HG03520 (cell line): ENCODE measurements around the gene HACL1.
"Not testable (repeated sequence)": the region's sequence is repeated elsewhere in the genome, so short reads cannot be mapped to it uniquely, and the experiment has no call there.

ENCODE experiments used
- ATAC-seq: cut with Tn5 transposase; IDR thresholded peaks from one replicate; pipeline ENCODE4 v1.9.1; 2021; ENCODE audit warnings: mild to moderate bottlenecking, moderate library complexity; ENCODE audit not compliant: unreplicated experiment

HACL1 gene

GRCh38 chr3:15585111-15585845 is 16.1 kb downstream of the HACL1 start:
- ATAC-seq: no peak

DNA sequence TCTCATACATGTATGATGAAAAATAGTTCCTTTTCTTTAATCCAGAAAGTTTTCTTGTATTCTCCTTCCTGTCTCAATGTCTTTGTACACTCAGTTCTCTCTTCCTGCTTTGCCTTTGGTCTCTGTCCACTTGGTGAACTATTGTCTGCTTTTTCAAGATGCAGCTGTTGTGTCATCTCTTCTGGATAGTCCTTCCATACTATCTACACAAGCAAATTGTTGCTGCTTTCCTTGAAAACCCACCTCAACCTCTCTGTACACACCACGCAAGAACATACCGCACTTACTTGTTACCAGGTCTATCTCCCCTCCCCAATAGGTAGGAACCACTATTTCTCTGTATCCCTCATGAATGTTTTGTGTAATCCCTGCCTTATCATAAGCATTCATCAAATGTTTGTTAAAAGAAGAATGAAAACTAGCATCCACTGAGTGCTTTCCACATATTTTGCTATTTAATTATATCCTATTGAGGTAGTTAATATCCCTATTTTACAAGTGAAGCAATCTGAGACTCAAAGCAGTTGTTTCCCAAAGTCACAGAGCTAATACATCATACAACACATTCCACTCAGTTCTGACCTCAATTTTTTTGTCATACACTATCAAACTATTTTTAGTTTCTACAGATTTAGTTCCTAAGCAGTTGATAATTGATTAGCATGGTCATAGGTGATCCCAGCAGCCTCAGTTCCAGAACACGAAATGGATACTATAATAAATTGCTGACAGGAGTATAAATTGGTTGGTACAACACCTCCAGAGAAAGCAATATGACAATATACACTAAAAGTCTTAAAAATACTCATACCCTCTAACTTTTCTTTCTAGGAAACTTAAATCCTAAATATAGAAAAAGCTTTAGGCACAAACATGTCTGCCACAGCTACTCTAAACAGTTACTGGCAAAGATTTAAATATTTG is 19.6 kb downstream of the HACL1 start:
- no peak for ATAC-seq

DNA sequence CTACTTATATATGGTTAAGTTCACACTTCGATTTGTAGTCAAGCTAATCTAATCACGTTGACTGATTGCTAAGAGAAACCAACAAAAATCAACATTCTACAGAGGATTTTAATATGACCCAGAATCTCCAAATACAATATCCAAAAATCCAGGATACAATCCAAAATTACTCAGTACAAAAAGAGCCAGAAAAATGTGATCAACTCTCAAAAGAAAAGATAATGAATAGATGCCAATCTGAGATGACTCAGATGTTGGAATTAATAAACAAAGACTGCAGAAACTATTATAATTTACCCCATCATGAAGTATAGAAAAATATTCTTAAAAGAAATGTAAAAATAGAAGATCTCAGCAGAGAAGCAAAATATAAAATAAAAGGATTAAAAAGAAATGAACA is 22.3 kb downstream of the HACL1 start:
- no peak for ATAC-seq

- no peak for ATAC-seq
Measured at GRCh38 chr3:15578289-15578867, 23.0 kb downstream of the HACL1 start.

DNA sequence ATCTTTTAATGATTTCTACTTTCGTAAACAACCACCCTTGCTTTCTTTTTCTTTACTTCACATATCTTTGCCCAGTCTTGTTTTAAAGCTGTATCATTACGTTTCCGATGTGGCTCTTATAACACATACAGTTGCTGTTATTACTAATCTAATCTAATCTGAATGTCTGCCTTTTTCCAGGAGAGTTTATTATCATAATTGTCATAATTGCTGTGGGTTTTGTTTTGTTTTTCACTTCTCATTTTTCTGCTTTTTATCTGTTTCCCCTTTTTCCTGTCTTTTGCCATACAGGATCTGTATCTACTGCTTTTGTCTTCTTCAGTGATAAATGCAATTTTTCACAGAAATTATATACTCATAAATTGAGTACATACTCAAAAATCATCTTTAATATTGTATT is 24.9 kb downstream of the HACL1 start:
- ATAC-seq: no peak

- no peak for ATAC-seq
Measured at GRCh38 chr3:15575446-15575845, 25.9 kb downstream of the HACL1 start.

DNA sequence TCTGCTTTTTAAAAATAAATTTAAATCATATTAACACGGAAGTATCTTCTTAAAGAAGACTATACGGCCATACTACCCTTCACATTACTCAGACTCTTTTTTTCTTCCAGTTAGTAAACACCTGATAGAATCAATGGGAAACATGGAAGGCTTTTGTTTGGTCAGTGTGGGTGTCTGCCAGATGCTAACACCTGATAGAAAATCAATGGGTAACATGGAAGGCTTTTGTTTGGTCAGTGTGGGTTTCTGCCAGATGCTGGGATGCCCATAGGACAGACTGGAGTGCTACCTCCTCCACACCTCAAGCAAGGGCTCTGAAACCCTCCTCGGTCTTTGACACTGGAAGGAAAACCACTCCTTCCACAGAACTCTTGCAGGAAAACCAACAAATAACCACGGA is 29.2 kb downstream of the HACL1 start:
- ATAC-seq: no peak

- no peak for ATAC-seq
Measured at GRCh38 chr3:15563190-15563589, 38.2 kb downstream of the HACL1 start.

DNA sequence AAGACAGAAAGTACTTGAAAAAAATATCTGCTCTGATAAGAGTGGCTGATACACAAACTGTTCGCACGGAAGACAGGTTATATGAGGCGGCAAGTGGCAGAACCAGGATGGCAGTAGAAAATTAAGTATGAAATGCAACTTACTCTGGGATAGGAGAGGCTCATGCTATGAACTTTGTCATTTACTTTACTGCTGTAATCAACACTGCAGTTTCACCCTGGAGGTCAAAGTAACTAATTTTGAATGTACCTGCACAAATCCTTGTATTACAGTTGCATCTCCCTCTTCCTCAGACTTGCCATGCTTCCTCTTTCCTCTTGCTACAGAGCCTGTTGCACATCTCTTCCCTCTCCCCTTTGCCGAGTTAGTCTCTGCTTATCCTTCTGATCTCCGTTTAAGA is 38.8 kb downstream of the HACL1 start:
- no peak for ATAC-seq

DNA sequence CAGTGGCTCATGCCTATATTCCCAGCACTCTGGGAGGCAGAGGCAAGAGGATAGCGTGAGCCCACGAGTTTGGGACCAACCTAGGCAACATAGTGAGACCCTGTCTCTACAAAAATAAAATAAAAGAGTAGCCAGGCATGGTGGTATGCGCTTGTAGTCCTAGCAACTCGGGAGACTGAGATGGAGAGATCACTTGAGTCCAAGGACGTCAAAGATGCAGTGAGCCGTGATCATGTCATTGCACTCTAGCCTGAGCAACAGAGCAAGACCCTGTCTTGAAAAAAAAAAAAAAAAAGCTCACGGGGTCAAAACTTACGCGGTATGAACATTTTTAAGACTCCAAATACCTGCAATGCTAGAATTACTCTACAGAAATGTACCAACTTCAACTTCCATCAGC is 42.8 kb downstream of the HACL1 start:
- no peak for ATAC-seq

DNA sequence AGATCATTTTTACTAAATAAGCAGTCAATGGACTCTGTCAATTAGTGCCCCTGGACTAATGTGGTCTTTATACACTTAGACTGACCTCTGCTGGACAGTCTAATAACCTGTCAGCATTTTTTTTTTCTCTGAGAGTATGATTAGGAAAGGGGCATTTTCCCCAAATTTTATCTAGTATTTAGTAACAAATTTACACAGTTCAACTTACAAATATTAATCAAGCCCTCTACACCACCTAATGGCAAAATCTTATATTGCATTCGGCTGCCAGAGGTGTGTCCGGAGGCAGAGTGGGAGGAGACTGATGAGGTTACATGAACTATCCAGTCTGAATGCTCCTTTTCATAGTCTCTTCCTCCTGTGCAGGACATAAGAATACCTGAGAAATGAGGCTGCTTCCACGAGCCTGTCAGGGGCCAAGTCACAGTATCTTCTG is 43.8 kb downstream of the HACL1 start:
- peak; percentile 72 for ATAC-seq

- peak; percentile 86 for ATAC-seq
Measured at GRCh38 chr3:15556512-15556911, 44.9 kb downstream of the HACL1 start.

- ATAC-seq: no peak
Measured at GRCh38 chr3:15553749-15554148, 47.6 kb downstream of the HACL1 start.

DNA sequence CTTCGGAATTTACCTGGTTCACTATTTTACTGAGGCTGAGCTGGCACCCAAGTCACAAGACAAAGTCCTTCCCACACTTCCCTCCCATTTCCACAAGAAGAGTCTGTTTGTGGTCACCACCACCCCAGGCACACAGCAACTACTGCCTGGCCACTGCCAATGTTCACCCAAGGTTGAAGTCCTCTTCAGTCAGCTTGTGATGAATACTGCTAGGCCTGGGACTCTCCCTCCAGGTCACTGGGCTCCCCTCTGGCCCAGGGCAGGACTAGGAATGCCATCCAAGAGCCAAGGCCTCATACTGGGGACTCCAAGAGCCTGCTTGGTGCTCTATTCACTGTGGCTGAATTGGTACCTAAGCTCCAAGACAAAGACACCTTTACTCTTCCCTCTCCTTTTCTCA is 49.5 kb downstream of the HACL1 start:
- ATAC-seq: no peak

DNA sequence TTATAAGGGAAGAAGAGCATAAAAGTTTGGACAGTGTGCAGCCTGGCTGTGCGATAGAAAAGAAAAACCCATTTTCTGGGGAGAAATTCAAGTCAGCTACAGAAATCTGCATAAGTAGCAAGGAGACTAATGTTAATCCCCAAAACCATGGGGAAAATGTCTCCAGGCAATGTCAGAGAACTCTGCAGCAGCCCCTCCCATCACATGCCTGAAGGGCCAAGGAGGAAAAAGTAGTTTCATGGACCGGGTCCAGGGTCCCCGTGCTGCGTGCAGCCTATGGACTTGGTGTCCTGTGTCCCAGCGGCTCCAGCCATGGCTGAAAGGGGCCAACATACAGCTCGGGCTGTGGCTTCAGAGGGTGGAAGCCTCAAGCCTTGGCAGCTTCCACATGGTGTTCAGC is 51.5 kb downstream of the HACL1 start:
- ATAC-seq: no peak

DNA sequence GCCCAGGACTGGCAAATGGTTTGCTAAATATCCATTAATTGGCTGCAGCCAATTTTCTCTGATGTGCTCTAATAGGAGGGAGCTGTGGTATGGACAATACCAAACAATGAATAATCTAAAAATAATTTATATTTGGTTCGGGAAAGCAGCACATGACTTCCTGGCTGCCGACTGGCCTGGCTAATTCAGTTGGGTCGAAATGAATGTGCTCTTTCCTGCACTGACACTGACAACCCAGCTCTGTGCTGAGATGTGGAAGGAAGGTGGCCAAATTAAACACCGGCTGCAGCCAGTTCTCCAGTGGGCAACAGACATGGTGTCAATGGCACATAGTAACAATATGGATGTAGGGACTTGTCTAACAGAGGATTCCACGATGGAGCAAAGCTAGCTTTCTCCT is 58.8 kb downstream of the HACL1 start:
- no peak for ATAC-seq

DNA sequence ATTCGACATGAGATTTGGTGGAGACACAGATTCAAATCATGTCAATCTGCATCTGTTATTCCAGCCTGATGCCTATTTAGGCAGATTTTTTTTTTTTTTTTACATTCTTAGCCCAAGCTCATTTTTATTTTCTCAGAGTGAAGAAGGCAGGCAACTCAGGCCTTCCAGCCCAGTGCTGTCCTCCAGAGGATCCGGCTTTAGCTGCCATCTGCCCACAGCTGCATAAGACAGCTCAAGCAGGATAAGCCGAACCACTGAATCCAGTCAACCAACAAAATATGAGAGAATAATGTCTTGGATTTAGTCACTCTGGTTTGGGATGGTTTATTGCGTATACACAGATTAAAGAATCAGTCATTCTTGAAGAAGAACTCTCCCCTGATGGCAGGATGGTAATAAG is 60.0 kb downstream of the HACL1 start:
- ATAC-seq: no peak

DNA sequence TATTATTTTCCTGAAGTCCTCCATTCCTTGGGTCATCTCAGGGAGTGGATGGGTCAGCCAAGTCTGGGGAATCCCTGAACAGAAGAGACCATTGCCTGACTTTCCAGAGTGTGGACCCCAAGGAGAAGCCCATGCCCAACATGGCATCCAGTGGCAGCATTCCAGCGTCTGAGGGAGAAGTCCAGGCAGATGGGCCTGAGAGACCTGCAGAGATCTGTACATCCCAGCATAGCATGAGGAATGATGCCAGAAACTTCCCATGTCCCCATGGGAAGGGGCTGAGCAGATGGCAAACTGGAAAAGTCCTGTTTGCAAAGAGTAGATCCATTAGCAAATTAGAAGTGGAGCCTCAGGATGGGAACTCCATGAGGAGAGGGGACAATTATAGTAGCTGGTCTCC is 62.3 kb downstream of the HACL1 start:
- no peak for ATAC-seq

GRCh38 chr3:15538345-15538744 is 63.0 kb downstream of the HACL1 start:
- no peak for ATAC-seq

DNA sequence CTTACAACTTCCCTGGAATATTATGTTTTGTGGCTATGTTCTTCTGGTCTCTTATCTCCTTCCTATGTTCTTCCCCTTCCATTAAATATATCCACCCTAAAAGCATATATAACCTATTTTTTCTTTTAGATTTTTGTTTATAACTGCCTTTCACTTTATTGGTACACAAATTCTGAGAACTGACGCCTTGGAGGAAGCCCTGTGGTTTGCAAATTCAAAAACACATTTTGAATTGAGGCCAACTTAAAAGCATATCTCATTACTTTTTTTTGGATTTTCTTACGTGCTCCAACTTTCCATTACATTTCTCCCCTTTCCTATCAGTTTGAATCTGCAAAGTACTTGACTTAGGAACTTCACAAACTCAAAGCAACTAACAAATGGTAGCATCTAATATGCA is 64.5 kb downstream of the HACL1 start:
- no peak for ATAC-seq

GRCh38 chr3:15535732-15536131 is 65.6 kb downstream of the HACL1 start:
- no peak for ATAC-seq

- ATAC-seq: not testable (repeated sequence)
Measured at GRCh38 chr3:15532614-15533013, 68.8 kb downstream of the HACL1 start.
